DND-41 (cell line): ENCODE measurements around the gene SRGAP3.

Experiments
- ATAC-seq: fragments of 200-7000 bp; cut with Tn5 transposase; 3 replicates; pipeline ENCODE4 v1.9.1; 2021; ENCODE audit warnings: low read depth; ENCODE audit not compliant: insufficient read depth
- DNase-seq: peaks from one replicate; pipeline ENCODE4 v3.0.0-alpha.2; 2020
- H2AFZ ChIP-seq: 2 replicates; pipeline ENCODE4 v1.6.0; 2012; ENCODE audit warnings: low read depth, low read length
- H3K27ac ChIP-seq: 2 replicates; pipeline ENCODE4 v1.5.1; 2012; ENCODE audit warnings: low read length, inconsistent platforms
- H3K27me3 ChIP-seq: fragments of 200-600 bp; sonication (generic); 2 replicates; pipeline ENCODE4 v1.6.0; 2012; ENCODE audit warnings: low read length, mild to moderate bottlenecking, inconsistent platforms; ENCODE audit not compliant: insufficient read depth, poor library complexity
- H3K36me3 ChIP-seq: 2 replicates; pipeline ENCODE4 v1.5.1; 2012; ENCODE audit warnings: low read length, inconsistent platforms; ENCODE audit not compliant: insufficient read depth
- H3K4me1 ChIP-seq: 2 replicates; pipeline ENCODE4 v1.5.1; 2012; ENCODE audit warnings: mild to moderate bottlenecking, low read length; ENCODE audit not compliant: insufficient read depth
- H3K4me2 ChIP-seq: 2 replicates; pipeline ENCODE4 v1.6.0; 2012; ENCODE audit warnings: mild to moderate bottlenecking, moderate library complexity, low read length, inconsistent platforms; ENCODE audit not compliant: insufficient read depth
- H3K4me3 ChIP-seq, 2 experiments: fragments of 200-600 bp in 1 of 2; shearing (Covaris generic) in 1 of 2; 2 replicates each; pipeline ENCODE4 v1.5.1; 2012 to 2016; ENCODE audit warnings: inconsistent platforms in 2 of 2, low read length in 2 of 2, mild to moderate bottlenecking in 2 of 2, low read depth in 1 of 2, moderate library complexity in 1 of 2
- H3K79me2 ChIP-seq: 2 replicates; pipeline ENCODE4 v1.6.0; 2012; ENCODE audit warnings: low read length, inconsistent platforms; ENCODE audit not compliant: insufficient read depth
- H3K9ac ChIP-seq: 2 replicates; pipeline ENCODE4 v1.6.0; 2012; ENCODE audit warnings: low read depth, mild to moderate bottlenecking, inconsistent platforms, low read length, moderate library complexity
- H3K9me3 ChIP-seq: 2 replicates; pipeline ENCODE4 v1.5.1; 2012; ENCODE audit warnings: low read length, moderate library complexity, mild to moderate bottlenecking, inconsistent platforms; ENCODE audit not compliant: insufficient read depth, severe bottlenecking
- H4K20me1 ChIP-seq: 2 replicates; pipeline ENCODE4 v1.6.0; 2012; ENCODE audit warnings: low read length; ENCODE audit not compliant: insufficient read depth
- CTCF ChIP-seq: IDR thresholded peaks from 2 replicates; pipeline ENCODE4 v1.5.1; 2012; ENCODE audit warnings: borderline replicate concordance, low read length, moderate library complexity, mild to moderate bottlenecking; ENCODE audit not compliant: poor library complexity, severe bottlenecking; ENCODE audit errors: extremely low read depth
- EZH2 ChIP-seq: IDR thresholded peaks from 3 replicates; pipeline ENCODE4 v1.6.1; 2012; ENCODE audit warnings: borderline replicate concordance, low read depth, mild to moderate bottlenecking, moderate library complexity, low read length, inconsistent platforms; ENCODE audit not compliant: severe bottlenecking

SRGAP3 gene

GRCh38 chr3:9022305-9023225 is 226.9 kb downstream of the SRGAP3 start:
- Histone ChIP-seq H3K4me3 (no peak overlapping the region), H4K20me1 (no peaks in the 10 kb centered on the region), H3K27me3 (no peaks in the 10 kb centered on the region), H2AFZ (no peak overlapping the region), H3K4me2 (no peak overlapping the region), H3K27ac (no peak overlapping the region), H3K79me2 (no peaks in the 10 kb centered on the region), H3K9ac (no peak overlapping the region), H3K4me1 (no peaks in the 10 kb centered on the region), H3K36me3 (no peaks in the 10 kb centered on the region), H3K9me3 (no peaks in the 10 kb centered on the region)
- no peak for ATAC-seq
- no peak for TF ChIP-seq CTCF
- TF ChIP-seq EZH2, result no peak
- DNase-seq, result no peak

- DNase-seq (no peak), ATAC-seq (no peak)
- Histone ChIP-seq H2AFZ (no peak overlapping the region), H3K9ac (no peak overlapping the region), H3K4me1 (no peaks in the 10 kb centered on the region), H3K27me3 (no peaks in the 10 kb centered on the region), H3K79me2 (no peaks in the 10 kb centered on the region), H4K20me1 (no peaks in the 10 kb centered on the region), H3K9me3 (no peaks in the 10 kb centered on the region), H3K27ac (no peak overlapping the region), H3K36me3 (no peaks in the 10 kb centered on the region), H3K4me3 (no peak overlapping the region), H3K4me2 (no peak overlapping the region)
- TF ChIP-seq EZH2 (no peak), CTCF (no peak)
These were observed 228.0 kb downstream of the SRGAP3 start for GRCh38 chr3:9021271-9022009.

GRCh38 chr3:9020426-9020825 is 229.0 kb downstream of the SRGAP3 start:
- no peak for DNase-seq
- no peaks in the 10 kb centered on the region for H3K9me3 ChIP-seq
- no peaks in the 10 kb centered on the region for H4K20me1 ChIP-seq
- H3K4me2 ChIP-seq, result no peak overlapping the region
- H3K27ac ChIP-seq, result no peak overlapping the region
- no peaks in the 10 kb centered on the region for H3K27me3 ChIP-seq
- no peak overlapping the region for H2AFZ ChIP-seq
- no peak overlapping the region for H3K9ac ChIP-seq
- no peaks in the 10 kb centered on the region for H3K4me1 ChIP-seq
- no peak for ATAC-seq
- H3K36me3 ChIP-seq, result no peaks in the 10 kb centered on the region
- no peaks in the 10 kb centered on the region for H3K79me2 ChIP-seq
- no peak overlapping the region for H3K4me3 ChIP-seq
- no peak for TF ChIP-seq EZH2
